Measurements from ENCODE around the gene TTLL8.

GRCh38 chr22:50058061-50058905 lies at the start of gene TTLL8:
- TF ChIP-seq CTCF (IDR thresholded peaks at IDR 0.05): no peak
- TF ChIP-seq POLR2AphosphoS5 (IDR thresholded peaks at IDR 0.05): no peak

Data from esophagus muscularis mucosa (tissue), 3 donors.